Measurements from ENCODE around the gene SLC26A2. TPM values are rescaled to one million over a fixed set of nuclear protein-coding genes. Genes with fewer than 3 reads are reported as not detected.

SLC26A2 gene
- total RNA-seq, 1 experiment from 2014 or later = 10.8 TPM

DNA sequence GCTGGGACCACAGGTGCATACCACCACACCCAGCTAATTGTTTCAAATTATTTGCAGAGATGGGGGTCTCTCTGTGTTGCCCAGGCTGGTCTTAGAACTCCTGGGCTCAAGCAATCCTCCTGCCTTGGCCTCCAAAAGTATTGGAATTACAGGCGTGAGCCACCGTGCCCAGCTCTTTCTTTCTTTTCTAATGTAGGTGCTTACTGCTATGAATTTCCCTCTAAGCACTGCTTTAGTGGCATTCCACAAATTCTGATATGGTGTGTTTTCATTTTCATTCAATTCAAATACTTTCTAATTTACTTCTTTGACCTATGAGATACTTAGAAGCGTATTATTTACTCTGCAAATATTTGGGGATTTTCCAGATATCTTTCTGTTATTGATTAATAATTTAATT, 54.9 kb downstream of the SLC26A2 start:
- no peak overlapping the region for H2AFZ ChIP-seq (ENCODE audit: low read length)
- TF ChIP-seq, protein P1, sequence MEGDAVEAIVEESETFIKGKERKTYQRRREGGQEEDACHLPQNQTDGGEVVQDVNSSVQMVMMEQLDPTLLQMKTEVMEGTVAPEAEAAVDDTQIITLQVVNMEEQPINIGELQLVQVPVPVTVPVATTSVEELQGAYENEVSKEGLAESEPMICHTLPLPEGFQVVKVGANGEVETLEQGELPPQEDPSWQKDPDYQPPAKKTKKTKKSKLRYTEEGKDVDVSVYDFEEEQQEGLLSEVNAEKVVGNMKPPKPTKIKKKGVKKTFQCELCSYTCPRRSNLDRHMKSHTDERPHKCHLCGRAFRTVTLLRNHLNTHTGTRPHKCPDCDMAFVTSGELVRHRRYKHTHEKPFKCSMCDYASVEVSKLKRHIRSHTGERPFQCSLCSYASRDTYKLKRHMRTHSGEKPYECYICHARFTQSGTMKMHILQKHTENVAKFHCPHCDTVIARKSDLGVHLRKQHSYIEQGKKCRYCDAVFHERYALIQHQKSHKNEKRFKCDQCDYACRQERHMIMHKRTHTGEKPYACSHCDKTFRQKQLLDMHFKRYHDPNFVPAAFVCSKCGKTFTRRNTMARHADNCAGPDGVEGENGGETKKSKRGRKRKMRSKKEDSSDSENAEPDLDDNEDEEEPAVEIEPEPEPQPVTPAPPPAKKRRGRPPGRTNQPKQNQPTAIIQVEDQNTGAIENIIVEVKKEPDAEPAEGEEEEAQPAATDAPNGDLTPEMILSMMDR (conservative IDR thresholded peaks at IDR 0.05; ENCODE audit: low read depth, low read length) = no peak
- TF ChIP-seq EZH2phosphoT487 (IDR thresholded peaks at IDR 0.05; ENCODE audit: borderline replicate concordance, low read length) (no peak), EZH2 (IDR thresholded peaks at IDR 0.05; ENCODE audit: low read length, unreplicated experiment) (no peak)
- ChIA-PET POLR2A (ENCODE audit: unreplicated experiment) (no interaction called here), CTCF (interaction anchor here (0.5 kb wide), 1 partner anchor 9 kb away, joined by 3 read pairs; no protein-coding TSS in a partner anchor)
- H4K20me1 ChIP-seq (ENCODE audit: low read length) = peaks cover 13% of the 10 kb centered on the region
- H3K9me2 ChIP-seq (replicated peaks; ENCODE audit: low read length) = no peaks in the 10 kb centered on the region
- H3K4me3 ChIP-seq (ENCODE audit: low read length) = no peak overlapping the region
- H3K9ac ChIP-seq (ENCODE audit: low read length) = no peak overlapping the region
- peaks cover 30% of the 10 kb centered on the region for H3K4me1 ChIP-seq (ENCODE audit: insufficient read depth, low read length)
- no TSS peak for BruUV-seq (replicated peaks)
- H3F3A ChIP-seq (ENCODE audit: low read length, unreplicated experiment) = peaks cover 12% of the 10 kb centered on the region
- no peak overlapping the region for H3K27ac ChIP-seq (ENCODE audit: low read length)
- H3K4me2 ChIP-seq (ENCODE audit: low read length) = no peak overlapping the region
- no peaks in the 10 kb centered on the region for H3K27me3 ChIP-seq (ENCODE audit: low read length)
- no peaks in the 10 kb centered on the region for H3K9me3 ChIP-seq (ENCODE audit: low read length)
- DNase-seq (no peak), ATAC-seq (no peak)
- peaks cover 84% of the 10 kb centered on the region for H3K36me3 ChIP-seq (ENCODE audit: low read depth, low read length)
- intact Hi-C loops (cut with micrococcal nuclease) = no loop called here
- peaks cover 45% of the 10 kb centered on the region for H3K79me2 ChIP-seq (ENCODE audit: low read length)

DNA sequence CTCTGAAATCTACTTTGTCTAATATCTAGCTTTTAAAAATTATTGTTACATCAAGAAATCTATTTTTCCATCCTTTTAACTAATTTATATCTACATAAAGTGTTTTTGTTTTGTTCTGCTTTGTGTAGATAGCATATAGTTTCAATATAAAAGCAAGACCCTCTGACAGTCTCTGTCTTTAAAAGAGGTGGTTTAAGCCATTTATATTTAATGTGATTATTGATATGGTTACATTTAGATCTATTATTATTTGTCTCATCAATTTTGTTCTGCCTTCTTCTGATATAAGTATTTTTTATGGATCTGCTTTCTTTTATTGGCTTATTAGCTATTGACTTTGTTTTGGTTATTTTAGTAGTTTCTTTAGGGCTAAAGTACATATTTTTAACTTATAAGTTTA, 56.0 kb downstream of the SLC26A2 start:
- Histone ChIP-seq H3K36me3 (ENCODE audit: low read depth, low read length) (peaks cover 84% of the 10 kb centered on the region), H3K27ac (ENCODE audit: low read length) (peak overlapping the region; percentile 90)
- POLR2A ChIA-PET (ENCODE audit: unreplicated experiment) = interaction anchor here (0.5 to 0.6 kb wide), 2 partner anchors 590 to 667 kb away, joined by 3 to 4 read pairs; no protein-coding TSS in a partner anchor

More for the DNA sequence above, 56.0 kb downstream of the SLC26A2 start:
- Histone ChIP-seq H3K79me2 (ENCODE audit: low read length) (peaks cover 45% of the 10 kb centered on the region), H3K9ac (ENCODE audit: low read length) (no peak overlapping the region), H3K9me2 (replicated peaks; ENCODE audit: low read length) (no peaks in the 10 kb centered on the region), H3K9me3 (ENCODE audit: low read length) (no peaks in the 10 kb centered on the region), H3K4me2 (ENCODE audit: low read length) (peak overlapping the region; percentile 67), H4K20me1 (ENCODE audit: low read length) (peaks cover 16% of the 10 kb centered on the region), H2AFZ (ENCODE audit: low read length) (no peak overlapping the region), H3K27me3 (ENCODE audit: low read length) (no peaks in the 10 kb centered on the region), H3F3A (ENCODE audit: low read length, unreplicated experiment) (peaks cover 21% of the 10 kb centered on the region), H3K4me3 (ENCODE audit: low read length) (no peak overlapping the region), H3K4me1 (ENCODE audit: insufficient read depth, low read length) (peaks cover 41% of the 10 kb centered on the region)
- ATAC-seq = no peak
- BruUV-seq (replicated peaks) = no TSS peak
- no peak for DNase-seq
- intact Hi-C loops (cut with micrococcal nuclease) = loop anchor here (2.0 kb wide), 1 partner anchor 78 kb away; no protein-coding TSS in a partner anchor
- TF ChIP-seq EZH2 (IDR thresholded peaks at IDR 0.05; ENCODE audit: low read length, unreplicated experiment) (no peak), EZH2phosphoT487 (IDR thresholded peaks at IDR 0.05; ENCODE audit: borderline replicate concordance, low read length) (no peak)
- TF ChIP-seq, protein P1 (conservative IDR thresholded peaks at IDR 0.05; ENCODE audit: low read depth, low read length) = no peak
- CTCF ChIA-PET = no interaction called here

All from PC-3 (cell line).